ENCODE results near the gene CD44.
A peak's percentile ranks its signal among the peaks of the same experiment; 100 is the strongest.

CD44 gene

GRCh38 chr11:35247428-35247827, 108.5 kb downstream of the CD44 start:
- H3K4me1 ChIP-seq (ENCODE audit: control insufficient read depth, insufficient read depth, low read length), result peaks cover 16% of the 10 kb centered on the region
- H3K4me3 ChIP-seq (ENCODE audit: low read length), result no peak overlapping the region
- no peaks in the 10 kb centered on the region for H3K36me3 ChIP-seq (ENCODE audit: control insufficient read depth, insufficient read depth, low read length)
- H3K27ac ChIP-seq (ENCODE audit: low read depth, low read length), result peak overlapping the region; percentile 84
- no peaks in the 10 kb centered on the region for H3K27me3 ChIP-seq (ENCODE audit: control insufficient read depth, insufficient read depth, low read length)
- H3K9ac ChIP-seq (ENCODE audit: low read length), result no peak overlapping the region

GRCh38 chr11:35247863-35248262, 108.9 kb downstream of the CD44 start:
- no peaks in the 10 kb centered on the region for H3K36me3 ChIP-seq (ENCODE audit: control insufficient read depth, insufficient read depth, low read length)
- no peak overlapping the region for H3K9ac ChIP-seq (ENCODE audit: low read length)
- no peak overlapping the region for H3K4me3 ChIP-seq (ENCODE audit: low read length)
- peak overlapping the region; percentile 84 for H3K27ac ChIP-seq (ENCODE audit: low read depth, low read length)
- H3K4me1 ChIP-seq (ENCODE audit: control insufficient read depth, insufficient read depth, low read length), result peaks cover 16% of the 10 kb centered on the region
- H3K27me3 ChIP-seq (ENCODE audit: control insufficient read depth, insufficient read depth, low read length), result no peaks in the 10 kb centered on the region

GRCh38 chr11:35248558-35249323, 109.8 kb downstream of the CD44 start:
- Histone ChIP-seq H3K4me3 (ENCODE audit: low read length) (no peak overlapping the region), H3K36me3 (ENCODE audit: control insufficient read depth, insufficient read depth, low read length) (no peaks in the 10 kb centered on the region), H3K27ac (ENCODE audit: low read depth, low read length) (no peak overlapping the region), H3K27me3 (ENCODE audit: control insufficient read depth, insufficient read depth, low read length) (no peaks in the 10 kb centered on the region), H3K4me1 (ENCODE audit: control insufficient read depth, insufficient read depth, low read length) (peaks cover 19% of the 10 kb centered on the region), H3K9ac (ENCODE audit: low read length) (no peak overlapping the region)

GRCh38 chr11:35250192-35250591, 111.2 kb downstream of the CD44 start:
- no peak overlapping the region for H3K9ac ChIP-seq (ENCODE audit: low read length)
- H3K27ac ChIP-seq (ENCODE audit: low read depth, low read length), result no peak overlapping the region
- no peak overlapping the region for H3K4me3 ChIP-seq (ENCODE audit: low read length)
- peaks cover 23% of the 10 kb centered on the region for H3K4me1 ChIP-seq (ENCODE audit: control insufficient read depth, insufficient read depth, low read length)
- H3K36me3 ChIP-seq (ENCODE audit: control insufficient read depth, insufficient read depth, low read length), result no peaks in the 10 kb centered on the region
- no peaks in the 10 kb centered on the region for H3K27me3 ChIP-seq (ENCODE audit: control insufficient read depth, insufficient read depth, low read length)

DNA sequence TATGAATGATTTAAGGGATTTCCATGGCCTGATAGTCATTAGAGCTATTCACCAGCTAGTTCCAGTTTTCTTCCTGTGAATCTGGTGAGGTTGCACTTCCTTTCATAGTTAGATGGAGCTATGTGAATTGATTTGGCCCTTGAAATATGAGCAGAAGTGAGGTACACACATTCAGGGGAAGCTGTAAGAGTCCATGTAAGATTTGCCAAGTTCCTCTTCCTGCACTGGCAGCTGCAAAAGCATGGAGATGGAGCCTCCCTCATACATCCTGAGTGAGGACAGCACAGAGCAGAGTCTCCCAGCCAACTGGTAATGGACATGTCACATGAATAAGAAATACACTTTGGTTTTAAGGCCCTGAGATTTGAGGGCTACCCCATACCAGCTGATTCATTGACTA, 111.7 kb downstream of the CD44 start:
- no peak overlapping the region for H3K9ac ChIP-seq (ENCODE audit: low read length)
- H3K4me3 ChIP-seq (ENCODE audit: low read length), result no peak overlapping the region
- no peak overlapping the region for H3K27ac ChIP-seq (ENCODE audit: low read depth, low read length)
- peaks cover 22% of the 10 kb centered on the region for H3K4me1 ChIP-seq (ENCODE audit: control insufficient read depth, insufficient read depth, low read length)
- H3K36me3 ChIP-seq (ENCODE audit: control insufficient read depth, insufficient read depth, low read length), result no peaks in the 10 kb centered on the region
- H3K27me3 ChIP-seq (ENCODE audit: control insufficient read depth, insufficient read depth, low read length), result no peaks in the 10 kb centered on the region

GRCh38 chr11:35253237-35253636, 114.3 kb downstream of the CD44 start:
- Histone ChIP-seq H3K4me1 (ENCODE audit: control insufficient read depth, insufficient read depth, low read length) (peaks cover 7% of the 10 kb centered on the region), H3K36me3 (ENCODE audit: control insufficient read depth, insufficient read depth, low read length) (no peaks in the 10 kb centered on the region), H3K27ac (ENCODE audit: low read depth, low read length) (peak overlapping the region; percentile 28), H3K27me3 (ENCODE audit: control insufficient read depth, insufficient read depth, low read length) (no peaks in the 10 kb centered on the region), H3K4me3 (ENCODE audit: low read length) (no peak overlapping the region), H3K9ac (ENCODE audit: low read length) (no peak overlapping the region)

DNA sequence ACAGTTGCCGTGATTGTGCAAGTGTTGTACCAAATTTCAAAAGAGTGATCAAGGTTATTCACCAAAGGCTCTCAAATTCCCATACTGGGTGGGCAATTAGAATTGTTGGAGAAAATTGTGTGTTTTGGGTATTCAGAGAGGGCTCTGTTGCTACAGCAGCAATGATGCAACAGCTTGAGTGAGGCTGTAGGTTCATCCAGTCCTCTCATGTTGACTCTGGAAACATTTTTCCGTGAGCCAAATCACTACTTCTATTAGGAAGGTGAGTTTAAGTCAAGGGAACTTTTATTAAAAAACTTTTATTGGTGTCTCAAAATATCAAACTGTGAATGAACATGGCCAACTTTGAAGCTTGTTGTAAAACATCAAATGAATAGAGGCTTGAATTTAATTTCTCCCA, 116.5 kb downstream of the CD44 start:
- H3K9ac ChIP-seq (ENCODE audit: low read length), result no peak overlapping the region
- H3K4me1 ChIP-seq (ENCODE audit: control insufficient read depth, insufficient read depth, low read length), result peaks cover 13% of the 10 kb centered on the region
- no peak overlapping the region for H3K4me3 ChIP-seq (ENCODE audit: low read length)
- H3K36me3 ChIP-seq (ENCODE audit: control insufficient read depth, insufficient read depth, low read length), result no peaks in the 10 kb centered on the region
- no peaks in the 10 kb centered on the region for H3K27me3 ChIP-seq (ENCODE audit: control insufficient read depth, insufficient read depth, low read length)
- no peak overlapping the region for H3K27ac ChIP-seq (ENCODE audit: low read depth, low read length)

DNA sequence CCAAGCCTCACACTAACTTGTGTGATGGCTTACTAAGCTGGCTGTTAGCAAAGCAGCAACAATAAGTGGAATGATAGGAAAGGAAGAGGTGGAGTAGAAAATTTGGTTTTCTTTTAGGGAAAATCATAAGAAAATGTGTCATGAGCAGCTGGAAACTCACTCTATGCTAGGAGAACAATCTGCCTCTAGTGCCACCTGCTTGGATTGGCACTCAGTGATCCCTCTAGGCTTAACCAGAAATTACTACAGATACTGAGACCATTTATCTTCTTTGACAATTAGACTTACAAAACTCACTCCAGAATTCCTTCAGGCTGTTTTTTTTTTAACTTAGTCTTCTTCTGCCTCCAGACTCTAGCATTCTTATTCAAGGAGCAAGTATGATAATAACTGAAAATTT, 117.3 kb downstream of the CD44 start:
- H3K36me3 ChIP-seq (ENCODE audit: control insufficient read depth, insufficient read depth, low read length), result no peaks in the 10 kb centered on the region
- H3K4me3 ChIP-seq (ENCODE audit: low read length), result no peak overlapping the region
- no peaks in the 10 kb centered on the region for H3K27me3 ChIP-seq (ENCODE audit: control insufficient read depth, insufficient read depth, low read length)
- H3K9ac ChIP-seq (ENCODE audit: low read length), result no peak overlapping the region
- no peak overlapping the region for H3K27ac ChIP-seq (ENCODE audit: low read depth, low read length)
- peaks cover 13% of the 10 kb centered on the region for H3K4me1 ChIP-seq (ENCODE audit: control insufficient read depth, insufficient read depth, low read length)

DNA sequence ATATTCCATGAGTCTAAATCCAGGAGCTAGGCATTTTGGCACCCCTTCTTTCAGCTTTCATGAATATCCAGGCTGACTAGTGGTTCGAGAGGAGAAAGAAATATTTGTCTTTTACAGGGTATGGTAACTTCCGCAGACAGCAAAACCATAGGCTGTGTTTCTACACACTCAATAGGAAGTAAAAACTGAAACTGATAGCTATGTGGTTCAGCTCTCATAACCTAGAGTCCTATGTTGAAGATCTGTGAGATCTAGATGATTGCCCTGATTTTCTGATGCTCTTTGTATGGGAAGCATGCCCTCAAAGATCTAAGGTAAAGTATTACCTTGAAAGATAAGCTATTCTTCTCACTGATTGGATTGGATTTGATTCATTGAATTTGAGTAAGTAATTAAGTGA, 118.3 kb downstream of the CD44 start:
- no peak overlapping the region for H3K4me3 ChIP-seq (ENCODE audit: low read length)
- H3K36me3 ChIP-seq (ENCODE audit: control insufficient read depth, insufficient read depth, low read length), result no peaks in the 10 kb centered on the region
- no peak overlapping the region for H3K9ac ChIP-seq (ENCODE audit: low read length)
- no peaks in the 10 kb centered on the region for H3K27me3 ChIP-seq (ENCODE audit: control insufficient read depth, insufficient read depth, low read length)
- H3K27ac ChIP-seq (ENCODE audit: low read depth, low read length), result no peak overlapping the region
- peaks cover 13% of the 10 kb centered on the region for H3K4me1 ChIP-seq (ENCODE audit: control insufficient read depth, insufficient read depth, low read length)

GRCh38 chr11:35259529-35259928, 120.6 kb downstream of the CD44 start:
- Histone ChIP-seq H3K27ac (ENCODE audit: low read depth, low read length) (no peak overlapping the region), H3K9ac (ENCODE audit: low read length) (no peak overlapping the region), H3K36me3 (ENCODE audit: control insufficient read depth, insufficient read depth, low read length) (no peaks in the 10 kb centered on the region), H3K27me3 (ENCODE audit: control insufficient read depth, insufficient read depth, low read length) (no peaks in the 10 kb centered on the region), H3K4me3 (ENCODE audit: low read length) (no peak overlapping the region), H3K4me1 (ENCODE audit: control insufficient read depth, insufficient read depth, low read length) (peaks cover 7% of the 10 kb centered on the region)

GRCh38 chr11:35260342-35260985, 121.5 kb downstream of the CD44 start:
- no peaks in the 10 kb centered on the region for H3K36me3 ChIP-seq (ENCODE audit: control insufficient read depth, insufficient read depth, low read length)
- no peak overlapping the region for H3K9ac ChIP-seq (ENCODE audit: low read length)
- H3K27me3 ChIP-seq (ENCODE audit: control insufficient read depth, insufficient read depth, low read length), result no peaks in the 10 kb centered on the region
- H3K27ac ChIP-seq (ENCODE audit: low read depth, low read length), result peak overlapping the region; percentile 27
- H3K4me3 ChIP-seq (ENCODE audit: low read length), result no peak overlapping the region
- peaks cover 7% of the 10 kb centered on the region for H3K4me1 ChIP-seq (ENCODE audit: control insufficient read depth, insufficient read depth, low read length)

GRCh38 chr11:35261197-35261596, 122.2 kb downstream of the CD44 start:
- peaks cover 7% of the 10 kb centered on the region for H3K4me1 ChIP-seq (ENCODE audit: control insufficient read depth, insufficient read depth, low read length)
- no peaks in the 10 kb centered on the region for H3K36me3 ChIP-seq (ENCODE audit: control insufficient read depth, insufficient read depth, low read length)
- no peak overlapping the region for H3K27ac ChIP-seq (ENCODE audit: low read depth, low read length)
- H3K9ac ChIP-seq (ENCODE audit: low read length), result no peak overlapping the region
- H3K27me3 ChIP-seq (ENCODE audit: control insufficient read depth, insufficient read depth, low read length), result no peaks in the 10 kb centered on the region
- no peak overlapping the region for H3K4me3 ChIP-seq (ENCODE audit: low read length)

DNA sequence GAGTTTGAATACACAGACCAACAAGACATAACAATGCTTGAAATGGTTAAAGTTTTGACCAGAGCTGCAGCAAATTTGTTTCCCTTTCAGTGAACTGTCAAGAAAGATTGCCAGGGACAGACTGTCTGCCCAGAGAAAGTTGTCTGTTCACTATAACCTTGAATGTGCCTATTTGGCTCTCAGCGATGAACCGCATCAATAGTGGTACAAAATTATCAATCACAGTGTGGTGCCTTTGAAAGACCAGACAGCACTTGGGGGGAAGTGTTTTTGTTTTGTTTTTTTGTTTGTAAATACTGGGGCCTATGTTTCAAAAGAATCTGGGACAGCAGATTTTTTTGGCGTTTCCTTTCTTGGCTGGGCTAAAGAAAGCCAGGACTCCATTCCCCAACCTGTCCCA, 123.1 kb downstream of the CD44 start:
- no peaks in the 10 kb centered on the region for H3K27me3 ChIP-seq (ENCODE audit: control insufficient read depth, insufficient read depth, low read length)
- H3K36me3 ChIP-seq (ENCODE audit: control insufficient read depth, insufficient read depth, low read length), result no peaks in the 10 kb centered on the region
- H3K4me3 ChIP-seq (ENCODE audit: low read length), result no peak overlapping the region
- H3K9ac ChIP-seq (ENCODE audit: low read length), result no peak overlapping the region
- H3K27ac ChIP-seq (ENCODE audit: low read depth, low read length), result no peak overlapping the region
- H3K4me1 ChIP-seq (ENCODE audit: control insufficient read depth, insufficient read depth, low read length), result peaks cover 7% of the 10 kb centered on the region
